Astrocyte (in vitro differentiated cells and primary cell): ENCODE results near the gene CNTLN.
"Not testable (repeated sequence)": the region's sequence is repeated elsewhere in the genome, so short reads cannot be mapped to it uniquely, and the experiment has no call there.

Experiments used
- EZH2 ChIP-seq: IDR thresholded peaks from 2 replicates; pipeline ENCODE4 v1.6.1; 2012; ENCODE audit warnings: mild to moderate bottlenecking, low read length, inconsistent platforms; ENCODE audit not compliant: insufficient read depth
- TF ChIP-seq, protein P1 (sequence below): IDR thresholded peaks from 2 replicates; pipeline ENCODE4 v1.5.1; 2011; ENCODE audit warnings: low read depth, mild to moderate bottlenecking, inconsistent platforms, low read length, moderate library complexity; ENCODE audit not compliant: insufficient read depth

GRCh38 chr9:17268531-17269188 is 133.8 kb downstream of the CNTLN start:
- TF ChIP-seq, protein P1, sequence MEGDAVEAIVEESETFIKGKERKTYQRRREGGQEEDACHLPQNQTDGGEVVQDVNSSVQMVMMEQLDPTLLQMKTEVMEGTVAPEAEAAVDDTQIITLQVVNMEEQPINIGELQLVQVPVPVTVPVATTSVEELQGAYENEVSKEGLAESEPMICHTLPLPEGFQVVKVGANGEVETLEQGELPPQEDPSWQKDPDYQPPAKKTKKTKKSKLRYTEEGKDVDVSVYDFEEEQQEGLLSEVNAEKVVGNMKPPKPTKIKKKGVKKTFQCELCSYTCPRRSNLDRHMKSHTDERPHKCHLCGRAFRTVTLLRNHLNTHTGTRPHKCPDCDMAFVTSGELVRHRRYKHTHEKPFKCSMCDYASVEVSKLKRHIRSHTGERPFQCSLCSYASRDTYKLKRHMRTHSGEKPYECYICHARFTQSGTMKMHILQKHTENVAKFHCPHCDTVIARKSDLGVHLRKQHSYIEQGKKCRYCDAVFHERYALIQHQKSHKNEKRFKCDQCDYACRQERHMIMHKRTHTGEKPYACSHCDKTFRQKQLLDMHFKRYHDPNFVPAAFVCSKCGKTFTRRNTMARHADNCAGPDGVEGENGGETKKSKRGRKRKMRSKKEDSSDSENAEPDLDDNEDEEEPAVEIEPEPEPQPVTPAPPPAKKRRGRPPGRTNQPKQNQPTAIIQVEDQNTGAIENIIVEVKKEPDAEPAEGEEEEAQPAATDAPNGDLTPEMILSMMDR: not testable (repeated sequence)
- TF ChIP-seq EZH2: not testable (repeated sequence)
